GM23338 (cell line): ENCODE data around the gene IFNA17. TPM values are rescaled to one million over a fixed set of nuclear protein-coding genes. Genes with fewer than 3 reads are reported as not detected.
"Not testable (repeated sequence)": the region's sequence is repeated elsewhere in the genome, so short reads cannot be mapped to it uniquely, and the experiment has no call there.

Experiments
- ATAC-seq: fragments of 200-7000 bp; cut with Tn5 transposase; 3 replicates; pipeline ENCODE4 v1.9.1; 2020
- DNase-seq: peaks from one replicate; pipeline ENCODE4 v3.0.0-alpha.2; 2015; ENCODE audit warnings: low spot score
- H2AFZ ChIP-seq: fragments of 200-600 bp; sonication (generic); 2 replicates; pipeline ENCODE4 v1.8.0; 2016; ENCODE audit warnings: antibody characterized with exemption, mild to moderate bottlenecking, moderate library complexity
- H3F3A ChIP-seq: fragments of 200-600 bp; sonication (generic); replicated peaks from 2 replicates; pipeline ENCODE4 v1.8.0; 2017; ENCODE audit warnings: antibody characterized with exemption, mixed run types, low read depth
- H3K27ac ChIP-seq: fragments of 200-600 bp; sonication (generic); 2 replicates; pipeline ENCODE4 v1.6.1; 2016; ENCODE audit warnings: low read depth
- H3K27me3 ChIP-seq: fragments of 200-600 bp; sonication (generic); 2 replicates; pipeline ENCODE4 v1.8.0; 2016; ENCODE audit warnings: mild to moderate bottlenecking, mixed run types, moderate library complexity; ENCODE audit not compliant: insufficient read depth
- H3K36me3 ChIP-seq: fragments of 200-600 bp; sonication (generic); 2 replicates; pipeline ENCODE4 v1.8.0; 2016; ENCODE audit warnings: mild to moderate bottlenecking; ENCODE audit not compliant: insufficient read depth
- H3K4me1 ChIP-seq: fragments of 200-600 bp; sonication (generic); 2 replicates; pipeline ENCODE4 v1.8.0; 2016; ENCODE audit warnings: mild to moderate bottlenecking, moderate library complexity; ENCODE audit not compliant: insufficient read depth
- H3K4me2 ChIP-seq: fragments of 200-600 bp; sonication (generic); 2 replicates; pipeline ENCODE4 v1.7.1; 2017; ENCODE audit warnings: mixed run types
- H3K4me3 ChIP-seq: fragments of 200-600 bp; sonication (generic); 2 replicates; pipeline ENCODE4 v1.6.1; 2016; ENCODE audit warnings: mixed run types
- H3K79me2 ChIP-seq: fragments of 200-600 bp; sonication (generic); replicated peaks from 2 replicates; pipeline ENCODE4 v1.8.0; 2017; ENCODE audit warnings: mild to moderate bottlenecking; ENCODE audit not compliant: insufficient read depth
- H3K9me2 ChIP-seq: fragments of 200-600 bp; sonication (generic); 2 replicates; pipeline ENCODE4 v1.8.0; 2017; ENCODE audit not compliant: insufficient read depth
- H4K20me1 ChIP-seq: fragments of 200-600 bp; sonication (generic); replicated peaks from 2 replicates; pipeline ENCODE4 v1.8.0; 2017; ENCODE audit warnings: mild to moderate bottlenecking; ENCODE audit not compliant: insufficient read depth
- H3K27ac Mint-ChIP-seq: 2 replicates; pipeline ENCODE4 v1.8.0; 2020; ENCODE audit warnings: inconsistent platforms, mild to moderate bottlenecking, moderate library complexity, mixed read lengths
- H3K27me3 Mint-ChIP-seq: 3 replicates; pipeline ENCODE4 v1.8.0; 2022; ENCODE audit warnings: low read depth, mild to moderate bottlenecking, moderate library complexity, mixed read lengths, inconsistent platforms; ENCODE audit not compliant: insufficient read depth, poor library complexity
- H3K36me3 Mint-ChIP-seq: 3 replicates; pipeline ENCODE4 v1.8.0; 2021; ENCODE audit warnings: low read depth, mild to moderate bottlenecking, inconsistent platforms, moderate library complexity, mixed read lengths
- H3K4me1 Mint-ChIP-seq: 3 replicates; pipeline ENCODE4 v1.8.0; 2020; ENCODE audit warnings: mild to moderate bottlenecking, inconsistent platforms, mixed read lengths
- H3K4me3 Mint-ChIP-seq: 3 replicates; pipeline ENCODE4 v1.8.0; 2021; ENCODE audit warnings: moderate library complexity, mild to moderate bottlenecking, inconsistent platforms, mixed read lengths
- H3K9me3 Mint-ChIP-seq: 3 replicates; pipeline ENCODE4 v1.8.0; 2020; ENCODE audit warnings: moderate library complexity, mild to moderate bottlenecking, inconsistent platforms, mixed read lengths
- EZH2phosphoT487 ChIP-seq: fragments of 200-600 bp; sonication (generic); IDR thresholded peaks from one replicate; pipeline ENCODE4 v1.8.1; 2018; ENCODE audit warnings: antibody characterized with exemption; ENCODE audit not compliant: unreplicated experiment
- JUNB ChIP-seq: IDR thresholded peaks from one replicate; pipeline ENCODE4 v1.6.1; 2016; ENCODE audit warnings: antibody characterized with exemption; ENCODE audit not compliant: unreplicated experiment
- NANOG ChIP-seq: IDR thresholded peaks from 2 replicates; pipeline ENCODE4 v1.6.1; 2016; ENCODE audit warnings: antibody characterized with exemption, borderline replicate concordance
- STAT1 ChIP-seq: IDR thresholded peaks from one replicate; pipeline ENCODE4 v1.6.1; 2016; ENCODE audit warnings: antibody characterized with exemption; ENCODE audit not compliant: unreplicated experiment
- ZNF331 ChIP-seq: fragments of 250-450 bp; sonication (Bioruptor Pico); IDR thresholded peaks from 2 replicates; pipeline ENCODE4 v1.5.0; 2020; ENCODE audit warnings: low read depth, mild to moderate bottlenecking, moderate library complexity
- polyA plus RNA-seq: library from polyadenylated mRNA; unstranded; fragments of >200 nt; fragmentation: Nextera tagmentation; extraction: Ambion mirVana; gene quantifications from 2 replicates; pipeline ENCODE4 v1.2.1, GENCODE V29; 2016
- total RNA-seq: library from RNA; depleted of rRNA; stranded (reverse); fragments of >200 nt; shearing (Covaris generic); gene quantifications from 2 replicates; pipeline ENCODE4 v1.2.3, GENCODE V29; 2014
- TF ChIP-seq, protein P1 (sequence below), 2 experiments: fragments of 200-600 bp in 1 of 2; sonication (generic) in 1 of 2; conservative IDR thresholded peaks; 2 replicates each; pipeline versions ENCODE4 v1.5.1 to v1.6.1; 2016 to 2017; ENCODE audit warnings: antibody characterized with exemption in 2 of 2, low read depth in 2 of 2, mild to moderate bottlenecking in 2 of 2, moderate library complexity in 1 of 2
- TF ChIP-seq, protein P2 (sequence below): fragments of 250-450 bp; sonication (Bioruptor Pico); IDR thresholded peaks from 2 replicates; pipeline ENCODE4 v1.5.0; 2020; ENCODE audit warnings: mild to moderate bottlenecking, moderate library complexity

The IFNA17 gene
- total and polyA plus RNA-seq, 2 experiments from 2014 or later, result not detected

DNA sequence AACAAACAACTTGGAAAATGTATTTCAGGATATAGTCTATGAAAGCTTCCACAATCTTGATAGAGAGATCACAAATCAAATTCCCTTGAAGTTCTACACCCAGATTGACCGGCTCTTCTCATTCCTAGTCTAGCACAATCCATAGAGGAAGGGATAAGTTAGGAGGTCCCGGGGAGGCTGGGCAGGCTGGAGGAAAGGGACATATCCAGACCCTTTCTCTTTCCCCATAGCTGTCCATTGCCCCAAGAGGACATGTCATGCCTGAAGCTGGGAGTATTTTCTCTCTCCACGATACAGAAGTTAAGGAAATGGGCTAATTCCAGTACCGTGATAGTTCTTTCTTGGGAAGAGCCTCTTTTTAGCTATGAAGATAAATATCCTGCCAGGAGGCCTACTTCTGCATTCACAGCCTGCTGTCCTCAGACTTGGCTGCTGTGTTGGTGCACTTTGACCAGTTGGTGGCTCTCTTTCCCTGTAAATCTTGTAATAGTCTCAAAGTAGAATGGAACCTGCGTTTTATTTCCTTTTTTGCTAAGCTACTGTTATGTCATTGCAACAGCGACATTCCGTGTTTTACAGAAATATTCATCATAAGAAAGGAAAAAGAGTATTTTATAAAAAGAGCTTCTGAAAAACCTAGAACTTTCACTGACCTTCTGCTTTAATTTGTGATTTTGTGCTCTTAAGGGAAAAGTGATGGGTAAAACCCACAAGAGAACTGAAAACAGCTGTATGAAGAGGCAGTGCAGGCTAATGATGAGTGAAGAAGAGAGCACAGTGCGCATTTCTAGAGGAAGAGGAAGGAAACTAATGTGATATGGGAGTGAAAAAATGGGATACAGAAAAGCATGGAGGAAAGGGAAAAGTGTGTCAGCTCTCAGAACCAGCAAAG lies 7.7 kb upstream of the IFNA17 start:
- not testable (repeated sequence) for H3K27ac ChIP-seq, H3K9me2 ChIP-seq, H3K4me1 Mint-ChIP-seq, H3K36me3 Mint-ChIP-seq, H3K27ac Mint-ChIP-seq, H3K27me3 ChIP-seq, H3K4me3 ChIP-seq, H3K4me3 Mint-ChIP-seq, H2AFZ ChIP-seq, H3K79me2 ChIP-seq, H3K27me3 Mint-ChIP-seq, H3K4me1 ChIP-seq, H3K4me2 ChIP-seq, H3F3A ChIP-seq, H3K9me3 Mint-ChIP-seq, H4K20me1 ChIP-seq, H3K36me3 ChIP-seq
- DNase-seq (peak; percentile 79), ATAC-seq (peak; percentile 93)
- TF ChIP-seq, protein P1, sequence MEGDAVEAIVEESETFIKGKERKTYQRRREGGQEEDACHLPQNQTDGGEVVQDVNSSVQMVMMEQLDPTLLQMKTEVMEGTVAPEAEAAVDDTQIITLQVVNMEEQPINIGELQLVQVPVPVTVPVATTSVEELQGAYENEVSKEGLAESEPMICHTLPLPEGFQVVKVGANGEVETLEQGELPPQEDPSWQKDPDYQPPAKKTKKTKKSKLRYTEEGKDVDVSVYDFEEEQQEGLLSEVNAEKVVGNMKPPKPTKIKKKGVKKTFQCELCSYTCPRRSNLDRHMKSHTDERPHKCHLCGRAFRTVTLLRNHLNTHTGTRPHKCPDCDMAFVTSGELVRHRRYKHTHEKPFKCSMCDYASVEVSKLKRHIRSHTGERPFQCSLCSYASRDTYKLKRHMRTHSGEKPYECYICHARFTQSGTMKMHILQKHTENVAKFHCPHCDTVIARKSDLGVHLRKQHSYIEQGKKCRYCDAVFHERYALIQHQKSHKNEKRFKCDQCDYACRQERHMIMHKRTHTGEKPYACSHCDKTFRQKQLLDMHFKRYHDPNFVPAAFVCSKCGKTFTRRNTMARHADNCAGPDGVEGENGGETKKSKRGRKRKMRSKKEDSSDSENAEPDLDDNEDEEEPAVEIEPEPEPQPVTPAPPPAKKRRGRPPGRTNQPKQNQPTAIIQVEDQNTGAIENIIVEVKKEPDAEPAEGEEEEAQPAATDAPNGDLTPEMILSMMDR (conservative IDR thresholded peaks at IDR 0.05; ENCODE audit: low read depth in 2 of 2), result peak; percentile 65 to 82

DNA sequence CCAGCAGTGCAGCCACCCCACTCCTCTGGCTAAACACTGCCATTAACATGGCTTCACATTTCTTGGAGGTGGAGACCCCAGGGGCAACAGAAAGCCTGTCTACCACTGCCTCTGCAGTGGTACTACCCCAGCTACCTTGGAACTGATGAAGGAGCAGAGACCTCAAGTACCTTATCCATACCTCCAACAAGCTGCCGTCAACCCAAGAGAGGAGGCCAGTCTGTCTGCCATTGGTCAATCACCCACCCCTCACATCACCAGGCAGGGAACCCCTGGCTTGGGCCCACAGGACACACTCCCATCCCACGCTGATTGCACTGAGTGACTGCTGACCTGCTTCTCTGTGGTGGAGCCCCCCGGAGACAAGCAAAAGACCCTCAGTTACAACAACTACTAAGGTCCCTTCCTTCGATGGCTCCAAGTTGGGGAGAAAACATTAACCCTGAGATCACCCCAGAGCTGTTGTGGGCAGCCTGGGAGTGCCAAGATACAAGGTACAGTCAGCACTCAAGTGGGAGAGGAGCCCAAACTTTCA lies 6.2 kb upstream of the IFNA17 start:
- H3K36me3 Mint-ChIP-seq, result no peaks in the 10 kb centered on the region
- no peaks in the 10 kb centered on the region for H3K36me3 ChIP-seq
- TF ChIP-seq STAT1, result no peak
- TF ChIP-seq JUNB, result no peak
- TF ChIP-seq EZH2phosphoT487, result no peak
- TF ChIP-seq ZNF331 (CRISPR knock-in tag), result no peak
- TF ChIP-seq, protein P1 (conservative IDR thresholded peaks at IDR 0.05; ENCODE audit: low read depth in 2 of 2), result no peak
- no peak for TF ChIP-seq NANOG
- TF ChIP-seq, protein P2, sequence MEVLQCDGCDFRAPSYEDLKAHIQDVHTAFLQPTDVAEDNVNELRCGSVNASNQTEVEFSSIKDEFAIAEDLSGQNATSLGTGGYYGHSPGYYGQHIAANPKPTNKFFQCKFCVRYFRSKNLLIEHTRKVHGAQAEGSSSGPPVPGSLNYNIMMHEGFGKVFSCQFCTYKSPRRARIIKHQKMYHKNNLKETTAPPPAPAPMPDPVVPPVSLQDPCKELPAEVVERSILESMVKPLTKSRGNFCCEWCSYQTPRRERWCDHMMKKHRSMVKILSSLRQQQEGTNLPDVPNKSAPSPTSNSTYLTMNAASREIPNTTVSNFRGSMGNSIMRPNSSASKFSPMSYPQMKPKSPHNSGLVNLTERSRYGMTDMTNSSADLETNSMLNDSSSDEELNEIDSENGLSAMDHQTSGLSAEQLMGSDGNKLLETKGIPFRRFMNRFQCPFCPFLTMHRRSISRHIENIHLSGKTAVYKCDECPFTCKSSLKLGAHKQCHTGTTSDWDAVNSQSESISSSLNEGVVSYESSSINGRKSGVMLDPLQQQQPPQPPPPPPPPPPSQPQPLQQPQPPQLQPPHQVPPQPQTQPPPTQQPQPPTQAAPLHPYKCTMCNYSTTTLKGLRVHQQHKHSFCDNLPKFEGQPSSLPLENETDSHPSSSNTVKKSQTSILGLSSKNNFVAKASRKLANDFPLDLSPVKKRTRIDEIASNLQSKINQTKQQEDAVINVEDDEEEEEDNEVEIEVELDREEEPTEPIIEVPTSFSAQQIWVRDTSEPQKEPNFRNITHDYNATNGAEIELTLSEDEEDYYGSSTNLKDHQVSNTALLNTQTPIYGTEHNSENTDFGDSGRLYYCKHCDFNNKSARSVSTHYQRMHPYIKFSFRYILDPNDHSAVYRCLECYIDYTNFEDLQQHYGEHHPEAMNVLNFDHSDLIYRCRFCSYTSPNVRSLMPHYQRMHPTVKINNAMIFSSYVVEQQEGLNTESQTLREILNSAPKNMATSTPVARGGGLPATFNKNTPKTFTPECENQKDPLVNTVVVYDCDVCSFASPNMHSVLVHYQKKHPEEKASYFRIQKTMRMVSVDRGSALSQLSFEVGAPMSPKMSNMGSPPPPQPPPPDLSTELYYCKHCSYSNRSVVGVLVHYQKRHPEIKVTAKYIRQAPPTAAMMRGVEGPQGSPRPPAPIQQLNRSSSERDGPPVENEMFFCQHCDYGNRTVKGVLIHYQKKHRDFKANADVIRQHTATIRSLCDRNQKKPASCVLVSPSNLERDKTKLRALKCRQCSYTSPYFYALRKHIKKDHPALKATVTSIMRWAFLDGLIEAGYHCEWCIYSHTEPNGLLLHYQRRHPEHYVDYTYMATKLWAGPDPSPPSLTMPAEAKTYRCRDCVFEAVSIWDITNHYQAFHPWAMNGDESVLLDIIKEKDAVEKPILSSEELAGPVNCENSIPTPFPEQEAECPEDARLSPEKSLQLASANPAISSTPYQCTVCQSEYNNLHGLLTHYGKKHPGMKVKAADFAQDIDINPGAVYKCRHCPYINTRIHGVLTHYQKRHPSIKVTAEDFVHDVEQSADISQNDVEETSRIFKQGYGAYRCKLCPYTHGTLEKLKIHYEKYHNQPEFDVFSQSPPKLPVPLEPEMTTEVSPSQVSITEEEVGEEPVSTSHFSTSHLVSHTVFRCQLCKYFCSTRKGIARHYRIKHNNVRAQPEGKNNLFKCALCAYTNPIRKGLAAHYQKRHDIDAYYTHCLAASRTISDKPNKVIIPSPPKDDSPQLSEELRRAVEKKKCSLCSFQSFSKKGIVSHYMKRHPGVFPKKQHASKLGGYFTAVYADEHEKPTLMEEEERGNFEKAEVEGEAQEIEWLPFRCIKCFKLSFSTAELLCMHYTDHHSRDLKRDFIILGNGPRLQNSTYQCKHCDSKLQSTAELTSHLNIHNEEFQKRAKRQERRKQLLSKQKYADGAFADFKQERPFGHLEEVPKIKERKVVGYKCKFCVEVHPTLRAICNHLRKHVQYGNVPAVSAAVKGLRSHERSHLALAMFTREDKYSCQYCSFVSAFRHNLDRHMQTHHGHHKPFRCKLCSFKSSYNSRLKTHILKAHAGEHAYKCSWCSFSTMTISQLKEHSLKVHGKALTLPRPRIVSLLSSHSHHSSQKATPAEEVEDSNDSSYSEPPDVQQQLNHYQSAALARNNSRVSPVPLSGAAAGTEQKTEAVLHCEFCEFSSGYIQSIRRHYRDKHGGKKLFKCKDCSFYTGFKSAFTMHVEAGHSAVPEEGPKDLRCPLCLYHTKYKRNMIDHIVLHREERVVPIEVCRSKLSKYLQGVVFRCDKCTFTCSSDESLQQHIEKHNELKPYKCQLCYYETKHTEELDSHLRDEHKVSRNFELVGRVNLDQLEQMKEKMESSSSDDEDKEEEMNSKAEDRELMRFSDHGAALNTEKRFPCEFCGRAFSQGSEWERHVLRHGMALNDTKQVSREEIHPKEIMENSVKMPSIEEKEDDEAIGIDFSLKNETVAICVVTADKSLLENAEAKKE (CRISPR knock-in tag), result no peak

More for the DNA sequence above, 6.2 kb upstream of the IFNA17 start:
- Mint-ChIP-seq H3K27me3 (peaks cover 4% of the 10 kb centered on the region), H3K9me3 (no peaks in the 10 kb centered on the region), H3K4me3 (no peak overlapping the region), H3K27ac (no peak overlapping the region), H3K4me1 (no peaks in the 10 kb centered on the region)
- Histone ChIP-seq H3K79me2 (no peaks in the 10 kb centered on the region), H3K27me3 (no peaks in the 10 kb centered on the region), H3F3A (no peaks in the 10 kb centered on the region), H3K4me3 (no peak overlapping the region), H4K20me1 (no peaks in the 10 kb centered on the region), H2AFZ (no peak overlapping the region), H3K9me2 (no peaks in the 10 kb centered on the region), H3K4me1 (no peaks in the 10 kb centered on the region), H3K4me2 (no peak overlapping the region), H3K27ac (no peak overlapping the region)
- ATAC-seq (no peak), DNase-seq (no peak)
